Common myeloid progenitor, CD34-positive (primary cell): ENCODE data around the gene DDX39A.
A peak's percentile ranks its signal among the peaks of the same experiment; 100 is the strongest.
"Not testable (repeated sequence)": the region's sequence is repeated elsewhere in the genome, so short reads cannot be mapped to it uniquely, and the experiment has no call there.

Experiments used
- CTCF ChIA-PET: fragments of 350-600 bp; sonication (Branson Sonifier 250); formaldehyde crosslinking; loops from one replicate; lab custom pipeline; 2021; ENCODE audit warnings: antibody characterized with exemption; lab: Charles Lee
- POLR2A ChIA-PET: fragments of 350-600 bp; sonication (Branson Sonifier 250); formaldehyde crosslinking; loops from one replicate; lab custom pipeline; 2021; ENCODE audit warnings: antibody characterized with exemption; lab: Charles Lee
- DNase-seq, 3 donors: peaks; one replicate each; pipeline versions ENCODE4 v3.0.0 to v3.0.0-alpha.2; 2013
- H3K27ac ChIP-seq, 2 experiments: 1 replicate in 1 of 2; 2 replicates in 1 of 2; pipeline ENCODE4 v1.7.0; 2013; ENCODE audit warnings: inconsistent platforms in 2 of 2, low read length in 2 of 2, mild to moderate bottlenecking in 2 of 2, low read depth in 1 of 2, moderate library complexity in 1 of 2; ENCODE audit not compliant: severe bottlenecking in 2 of 2, insufficient read depth in 1 of 2, poor library complexity in 1 of 2
- H3K27me3 ChIP-seq, 5 experiments: replicated peaks in 2 of 5; 1 replicate in 3 of 5; 2 replicates in 2 of 5; pipeline versions ENCODE4 v1.6.1 to v1.7.0; 2013; ENCODE audit warnings: low read length in 4 of 5, mild to moderate bottlenecking in 2 of 5, moderate library complexity in 2 of 5, inconsistent platforms in 1 of 5; ENCODE audit not compliant: insufficient read depth in 5 of 5, control insufficient read depth in 4 of 5
- H3K36me3 ChIP-seq, 4 experiments: 1 replicate in 2 of 4; 2 replicates in 2 of 4; pipeline versions ENCODE4 v1.6.1 to v1.7.0; 2013; ENCODE audit warnings: low read length in 3 of 4, control low read depth in 1 of 4, mild to moderate bottlenecking in 1 of 4; ENCODE audit not compliant: control insufficient read depth in 4 of 4, insufficient read depth in 4 of 4
- H3K4me1 ChIP-seq, 4 experiments: 1 replicate in 3 of 4; 2 replicates in 1 of 4; pipeline versions ENCODE4 v1.6.1 to v1.7.1; 2013; ENCODE audit warnings: low read length in 3 of 4, mild to moderate bottlenecking in 3 of 4, control low read depth in 1 of 4, inconsistent platforms in 1 of 4, moderate library complexity in 1 of 4; ENCODE audit not compliant: control insufficient read depth in 4 of 4, insufficient read depth in 4 of 4; ENCODE audit errors: control extremely low read depth in 1 of 4
- H3K4me3 ChIP-seq, 7 experiments: 1 replicate in 4 of 7; 2 replicates in 3 of 7; pipeline versions ENCODE4 v1.5.1 to v1.7.0; 2013; ENCODE audit warnings: mild to moderate bottlenecking in 7 of 7, low read length in 6 of 7, moderate library complexity in 6 of 7, inconsistent platforms in 2 of 7, low read depth in 2 of 7, control low read depth in 1 of 7; ENCODE audit not compliant: insufficient read depth in 4 of 7, control insufficient read depth in 1 of 7; ENCODE audit errors: extremely low read depth in 1 of 7
- H3K9me3 ChIP-seq, 5 experiments: 1 replicate in 4 of 5; 2 replicates in 1 of 5; pipeline versions ENCODE4 v1.6.1 to v1.7.1; 2013; ENCODE audit warnings: low read length in 4 of 5, mild to moderate bottlenecking in 2 of 5, inconsistent platforms in 1 of 5, low read depth in 1 of 5, moderate library complexity in 1 of 5; ENCODE audit not compliant: control insufficient read depth in 4 of 5, insufficient read depth in 2 of 5; ENCODE audit errors: control extremely low read depth in 1 of 5
- WGBS: methylation state at CpG from one replicate; pipeline ENCODE4 v1.1.5; 2013; ENCODE audit not compliant: insufficient coverage; 5-methylcytosine and 5-hydroxymethylcytosine counted together

DDX39A gene

DNA sequence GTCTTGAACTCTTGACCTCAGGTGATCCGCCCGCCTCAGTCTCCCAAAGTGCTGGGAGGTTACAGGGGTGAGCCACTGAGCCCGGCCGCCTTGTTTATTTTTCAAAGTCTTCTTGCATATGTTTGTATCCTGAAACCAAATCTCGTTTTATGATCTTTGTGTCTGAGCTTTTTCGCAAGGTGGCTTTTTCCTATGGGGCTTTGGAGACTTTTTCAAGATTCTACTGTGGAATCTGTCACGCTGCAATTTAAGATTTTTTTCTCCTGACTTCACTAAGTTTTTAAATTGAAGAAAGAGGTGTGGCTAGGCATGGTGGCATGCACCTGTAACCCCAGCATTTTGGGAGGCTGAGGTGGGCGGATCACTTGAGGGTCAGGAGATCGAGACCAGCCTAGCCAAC, 44.8 kb downstream of the DDX39A start:
- POLR2A ChIA-PET: interaction anchor here (0.9 to 1.6 kb wide), 3 partner anchors 8 to 12 kb away, joined by 3 to 11 read pairs (median 3); no protein-coding TSS in a partner anchor
- not testable (repeated sequence) for H3K36me3 ChIP-seq, H3K4me3 ChIP-seq, H3K27me3 ChIP-seq, DNase-seq, H3K9me3 ChIP-seq
- peak overlapping the region; percentile 93 to 98 for H3K27ac ChIP-seq
- H3K4me1 ChIP-seq: peaks cover 36 to 80% (median 75%) of the 10 kb centered on the region in 4 experiments
- CTCF ChIA-PET: interaction anchor here (1.5 kb wide), 1 partner anchor 9 kb away, joined by 9 read pairs; no protein-coding TSS in a partner anchor
- WGBS: 97% methylated on average over 8 of the region's 9 CpGs

DNA sequence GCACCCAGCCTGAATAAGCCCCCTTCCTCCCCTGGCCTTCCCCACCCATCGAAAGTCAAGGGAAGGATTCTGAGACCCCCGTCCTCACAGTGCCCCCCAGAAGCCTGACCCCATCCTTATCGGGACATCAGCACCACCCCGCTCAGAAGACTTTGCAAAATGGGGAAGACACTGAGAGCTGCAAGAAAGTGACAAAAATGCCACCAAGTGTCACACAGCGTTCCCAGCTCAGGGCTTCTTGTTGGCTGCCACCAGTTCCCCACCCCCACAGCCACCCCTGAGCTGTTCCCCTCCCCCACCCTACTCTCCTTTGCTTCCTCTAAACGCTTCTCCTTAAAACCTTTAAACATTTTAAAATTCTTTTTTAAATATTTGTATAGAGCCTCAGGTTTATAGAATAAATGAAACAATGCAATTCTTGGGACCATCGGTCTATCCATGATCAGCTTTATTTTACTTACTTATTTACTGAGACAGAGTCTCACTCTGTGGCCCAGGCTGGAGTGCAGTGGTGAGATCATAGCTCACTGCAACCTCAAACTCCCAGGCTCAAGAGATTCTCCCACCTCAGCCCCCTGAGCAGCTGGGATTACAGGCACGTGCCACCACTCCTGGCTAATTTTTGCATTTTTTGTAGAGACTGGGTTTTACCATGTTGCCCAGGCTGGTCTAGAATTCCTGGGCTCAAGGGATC, 46.6 kb downstream of the DDX39A start:
- H3K27me3 ChIP-seq, H3K36me3 ChIP-seq, H3K9me3 ChIP-seq, CTCF ChIA-PET: not testable (repeated sequence)
- peak in 2 of 3 donors; percentile 53 to 65 for DNase-seq
- Histone ChIP-seq H3K4me3 (peak overlapping the region in 1 of 7 experiments; percentile 10), H3K27ac (peak overlapping the region in 1 of 2 experiments; percentile 64), H3K4me1 (peaks cover 48 to 86% (median 80%) of the 10 kb centered on the region in 4 experiments)
- WGBS: 50% methylated on average over 1 of the region's 8 CpGs
- POLR2A ChIA-PET: interaction anchor here (0.6 to 1.3 kb wide), 2 partner anchors 9 to 31 kb away, joined by 4 to 6 read pairs; partner anchors contain the start of gene ADGRE5

DNA sequence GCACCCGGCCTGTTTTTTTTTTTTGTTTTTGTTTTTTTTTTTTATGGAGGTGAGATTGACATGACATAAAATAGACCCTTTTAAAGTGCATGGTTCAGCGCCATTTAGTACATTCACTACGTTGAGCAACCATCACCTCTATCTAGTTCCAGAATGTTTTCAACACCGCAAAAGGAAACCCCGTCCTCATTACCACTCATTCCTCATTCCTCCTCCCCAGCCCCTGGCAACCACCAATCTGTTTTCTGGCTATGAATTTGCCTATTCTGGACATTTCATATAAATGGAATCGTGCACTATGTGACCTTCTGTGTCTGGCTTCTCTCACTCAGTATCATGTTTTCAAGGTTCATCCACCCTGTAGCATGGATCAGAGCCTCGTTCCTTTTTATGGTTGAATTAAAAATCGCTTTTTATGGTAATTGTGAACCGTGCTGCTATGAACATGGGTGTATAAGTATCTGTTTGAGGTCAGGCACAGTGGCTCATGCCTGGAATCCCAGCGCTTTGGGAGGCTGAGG, 47.8 kb downstream of the DDX39A start:
- 89% methylated on average over 7 of the region's 10 CpGs for WGBS

DNA sequence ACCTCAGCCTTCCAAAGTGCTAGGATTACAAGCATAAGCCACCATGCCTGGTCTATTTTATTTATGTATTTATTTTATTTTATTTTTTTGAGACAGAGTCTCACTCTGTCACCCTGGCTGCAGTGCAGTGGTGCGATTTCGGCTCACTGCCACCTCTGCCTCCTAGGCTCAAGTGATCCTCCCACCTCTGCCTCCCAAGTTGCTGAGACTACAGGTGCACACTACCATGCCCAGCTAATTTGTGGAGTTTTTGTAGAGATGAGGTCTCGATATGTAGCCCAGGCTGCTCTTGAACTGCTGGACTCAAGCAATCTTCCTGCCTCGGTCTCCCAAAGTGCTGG, 48.2 kb downstream of the DDX39A start:
- ChIA-PET CTCF (interaction anchor here (1.1 kb wide), 2 partner anchors 10 to 23 kb away, joined by 3 to 4 read pairs; partner anchors contain the start of gene ADGRE5), POLR2A (interaction anchor here (0.6 to 1.8 kb wide), 5 partner anchors 10 to 35 kb away, joined by 3 to 6 read pairs (median 5); partner anchors contain the start of gene ADGRE5)
- no peak for DNase-seq
- peak overlapping the region in 1 of 2 experiments; percentile 94 for H3K27ac ChIP-seq
- H3K9me3 ChIP-seq: no peaks in the 10 kb centered on the region
- WGBS: 100% methylated on average over 2 of the region's 4 CpGs
- peaks cover 55 to 97% (median 92%) of the 10 kb centered on the region in 4 experiments for H3K4me1 ChIP-seq
- peak overlapping the region in 2 of 7 experiments; percentile 52 to 55 for H3K4me3 ChIP-seq
- no peaks in the 10 kb centered on the region for H3K27me3 ChIP-seq
- H3K36me3 ChIP-seq: no peaks in the 10 kb centered on the region

More for the DNA sequence above, 47.8 kb downstream of the DDX39A start:
- no peak for DNase-seq
- Histone ChIP-seq H3K27ac (peak overlapping the region in 1 of 2 experiments; percentile 94), H3K36me3 (no peaks in the 10 kb centered on the region), H3K4me1 (peaks cover 53 to 97% (median 91%) of the 10 kb centered on the region in 4 experiments), H3K9me3 (no peaks in the 10 kb centered on the region), H3K4me3 (no peak overlapping the region), H3K27me3 (no peaks in the 10 kb centered on the region)
- CTCF ChIA-PET: interaction anchor here (1.1 kb wide), 1 partner anchor 10 kb away, joined by 4 read pairs; the partner anchor contains the start of gene ADGRE5
- POLR2A ChIA-PET: interaction anchor here (1.8 kb wide), 1 partner anchor 34 kb away, joined by 6 read pairs; no protein-coding TSS in a partner anchor

DNA sequence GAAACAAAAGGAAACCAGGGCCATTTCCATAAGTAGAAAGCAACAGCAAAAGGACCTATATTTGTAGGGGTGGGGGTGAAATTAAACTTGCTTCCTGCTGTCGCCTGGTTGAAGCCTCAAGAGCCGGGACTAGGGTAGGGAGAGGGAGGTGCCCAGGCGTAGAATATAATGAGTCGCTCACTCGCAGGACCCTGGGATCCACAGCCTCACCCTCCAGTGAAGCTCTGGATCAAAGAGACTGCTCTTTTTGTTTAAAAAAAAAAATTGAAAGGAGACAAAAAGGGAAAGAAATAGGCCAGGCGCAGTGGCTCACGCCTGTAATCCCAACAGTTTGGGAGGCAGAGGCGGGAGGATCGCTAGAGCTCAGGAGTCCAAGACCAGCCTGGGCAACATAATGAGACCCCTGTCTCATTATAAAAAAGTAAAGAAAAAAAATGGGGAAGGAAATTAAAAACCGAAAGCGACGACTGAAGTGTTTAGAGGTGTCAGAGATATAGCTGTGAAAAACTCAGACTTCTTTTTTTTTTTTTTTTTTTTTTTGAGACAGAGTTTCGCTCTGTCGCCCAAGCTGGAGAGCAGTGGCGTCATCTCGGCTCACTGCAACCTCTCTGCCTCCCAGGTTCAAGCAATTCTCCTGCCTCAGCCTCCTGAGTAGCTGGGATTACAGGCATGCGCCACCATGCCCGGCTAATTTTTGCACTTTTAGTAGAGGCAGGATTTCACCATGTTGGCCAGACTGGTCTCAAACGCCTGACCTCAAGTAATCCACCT, 48.8 kb downstream of the DDX39A start:
- ChIA-PET CTCF (interaction anchor here (1.1 kb wide), 2 partner anchors 11 to 22 kb away, joined by 3 to 4 read pairs; partner anchors contain the start of gene ADGRE5), POLR2A (interaction anchor here (0.6 to 1.8 kb wide), 6 partner anchors 8 to 35 kb away, joined by 3 to 6 read pairs (median 5); partner anchors contain the start of gene ADGRE5)
- H3K9me3 ChIP-seq: no peaks in the 10 kb centered on the region
- peaks cover 55 to 92% (median 88%) of the 10 kb centered on the region in 4 experiments for H3K4me1 ChIP-seq
- peak overlapping the region in 6 of 7 experiments; percentile 26 to 65 (median 44) for H3K4me3 ChIP-seq
- H3K36me3 ChIP-seq: no peaks in the 10 kb centered on the region
- WGBS: 3% methylated on average over 15 of the region's 19 CpGs
- no peaks in the 10 kb centered on the region for H3K27me3 ChIP-seq
- peak; percentile 73 to 89 (median 87) for DNase-seq
- H3K27ac ChIP-seq: peak overlapping the region; percentile 88 to 94

DNA sequence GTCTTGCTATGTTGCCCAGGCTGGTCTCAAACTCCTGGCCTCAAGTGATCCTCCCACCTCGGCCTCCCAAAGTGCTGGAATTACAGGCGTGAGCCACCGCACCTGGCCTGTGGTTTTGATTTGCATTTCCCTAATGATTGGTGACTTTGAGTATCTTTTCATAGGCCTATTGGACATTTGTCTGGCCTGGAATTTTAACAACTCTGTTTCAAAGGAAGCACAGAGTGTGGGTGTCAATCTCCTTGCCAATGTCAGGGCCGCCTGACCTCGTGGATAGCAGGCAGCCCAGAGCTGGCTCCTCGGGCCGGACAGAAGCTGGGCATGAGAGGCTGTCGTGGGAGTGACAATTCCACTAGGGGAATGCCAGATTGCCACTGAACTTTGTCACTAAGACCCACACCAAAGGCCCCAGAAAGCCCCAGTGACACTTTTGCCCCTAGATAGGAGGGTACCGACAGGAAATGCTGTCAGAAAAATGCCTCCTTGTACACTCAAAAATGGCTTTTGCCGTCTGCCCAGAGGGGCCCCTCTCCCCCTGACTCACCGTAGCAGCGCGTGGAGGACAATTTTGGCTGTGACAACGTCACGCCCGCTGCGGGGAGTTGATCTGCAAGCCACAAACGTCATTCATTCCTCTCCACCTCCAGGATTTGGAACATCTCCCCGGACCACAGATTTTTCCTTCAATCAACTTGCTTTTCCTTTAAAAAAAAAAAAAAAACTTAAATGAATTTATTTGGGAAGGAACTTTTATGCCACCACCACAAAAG, 49.6 kb downstream of the DDX39A start:
- Histone ChIP-seq H3K9me3 (no peaks in the 10 kb centered on the region), H3K27ac (peak overlapping the region; percentile 88 to 94), H3K36me3 (no peaks in the 10 kb centered on the region), H3K27me3 (no peaks in the 10 kb centered on the region), H3K4me1 (peaks cover 55 to 90% (median 81%) of the 10 kb centered on the region in 4 experiments), H3K4me3 (peak overlapping the region in 6 of 7 experiments; percentile 26 to 65 (median 42))
- POLR2A ChIA-PET: interaction anchor here (0.6 to 1.8 kb wide), 3 partner anchors 9 to 36 kb away, joined by 3 to 6 read pairs (median 4); partner anchors contain the start of gene ADGRE5
- WGBS: 29% methylated on average over 16 of the region's 19 CpGs
- CTCF ChIA-PET: interaction anchor here (0.7 to 1.5 kb wide), 4 partner anchors 9 to 37 kb away, joined by 3 read pairs; no protein-coding TSS in a partner anchor
- peak; percentile 73 to 90 (median 86) for DNase-seq
